Endothelial cell of umbilical vein (primary cell): ENCODE data around the gene CALML5. TPM values are rescaled to one million over a fixed set of nuclear protein-coding genes. Genes with fewer than 3 reads are reported as not detected.

Experiments
- BruUV-seq: library from RNA; stranded (reverse); fragments of 400-500 nt; replicated peaks from 2 replicates; lab custom pipeline; 2021; lab: Mats Ljungman, UMichigan
- CTCF ChIA-PET: fragments of 300-600, 350-600 bp; sonication (Branson Sonifier 250); formaldehyde crosslinking; loops from one replicate; lab custom pipeline; 2021; ENCODE audit warnings: antibody characterized with exemption, inconsistent platforms; lab: Charles Lee
- POLR2A ChIA-PET: fragments of 300-600, 350-600 bp; sonication (Branson Sonifier 250); formaldehyde crosslinking; loops from one replicate; lab custom pipeline; 2021; ENCODE audit warnings: antibody characterized with exemption, inconsistent platforms; lab: Charles Lee
- DNase-seq: peaks from one replicate; pipeline ENCODE4 v3.0.0-alpha.2; 2011; ENCODE audit warnings: low read depth, low spot score
- FAIRE-seq: peaks from 2 replicates; lab custom pipeline; 2011; peaks lifted over from hg19 to GRCh38; lab: Jason Lieb, UNC
- H2AFZ ChIP-seq: 2 replicates; pipeline ENCODE4 v1.6.0; 2012; ENCODE audit warnings: low read depth, low read length, control low read depth, inconsistent platforms
- H3K27ac ChIP-seq: 2 replicates; pipeline ENCODE4 v1.5.1; 2011; ENCODE audit warnings: low read depth, mild to moderate bottlenecking, control low read depth, low read length, moderate library complexity; ENCODE audit not compliant: insufficient read depth
- H3K27me3 ChIP-seq, 2 experiments: 2 replicates each; pipeline versions ENCODE4 v1.6.0 to v1.6.1; 2011; ENCODE audit warnings: low read length in 2 of 2, mixed read lengths in 1 of 2; ENCODE audit not compliant: control insufficient read depth in 2 of 2, insufficient read depth in 2 of 2
- H3K36me3 ChIP-seq, 2 experiments: 2 replicates in 1 of 2; 3 replicates in 1 of 2; pipeline ENCODE4 v1.5.1; 2011; ENCODE audit warnings: low read length in 2 of 2, mild to moderate bottlenecking in 1 of 2, moderate library complexity in 1 of 2; ENCODE audit not compliant: control insufficient read depth in 2 of 2, insufficient read depth in 2 of 2; ENCODE audit errors: extremely low read depth in 1 of 2
- H3K4me1 ChIP-seq: 3 replicates; pipeline ENCODE4 v1.5.1; 2011; ENCODE audit warnings: mild to moderate bottlenecking, low read length; ENCODE audit not compliant: control insufficient read depth, insufficient read depth; ENCODE audit errors: extremely low read depth
- H3K4me2 ChIP-seq: 2 replicates; pipeline ENCODE4 v1.6.1; 2011; ENCODE audit warnings: low read length, control low read depth, mixed read lengths; ENCODE audit not compliant: insufficient read depth
- H3K4me3 ChIP-seq, 3 experiments: fragments of 200-600 bp in 1 of 3; sonication (generic), shearing (Covaris generic) in 1 of 3; replicated peaks in 1 of 3; 2 replicates each; pipeline ENCODE4 v1.5.1; 2011 to 2016; ENCODE audit warnings: control low read depth in 3 of 3, low read length in 3 of 3, mild to moderate bottlenecking in 2 of 3, inconsistent platforms in 1 of 3, low read depth in 1 of 3, moderate library complexity in 1 of 3; ENCODE audit not compliant: insufficient read depth in 1 of 3
- H3K79me2 ChIP-seq: 2 replicates; pipeline ENCODE4 v1.6.0; 2012; ENCODE audit warnings: low read length, inconsistent platforms; ENCODE audit not compliant: control insufficient read depth, insufficient read depth
- H3K9ac ChIP-seq: replicated peaks from 2 replicates; pipeline ENCODE3; 2011; ENCODE audit warnings: low read length, control low read depth; ENCODE audit not compliant: insufficient read depth; ENCODE audit errors: extremely low read depth
- H3K9me1 ChIP-seq: replicated peaks from 3 replicates; pipeline ENCODE4 v1.6.0; 2011; ENCODE audit warnings: mild to moderate bottlenecking, low read length; ENCODE audit not compliant: control insufficient read depth, insufficient read depth; ENCODE audit errors: extremely low read depth
- H3K9me3 ChIP-seq: replicated peaks from 2 replicates; pipeline ENCODE4 v1.5.1; 2012; ENCODE audit warnings: low read length, inconsistent platforms; ENCODE audit not compliant: control insufficient read depth, insufficient read depth
- H4K20me1 ChIP-seq: replicated peaks from 2 replicates; pipeline ENCODE3; 2011; ENCODE audit warnings: mild to moderate bottlenecking, low read length; ENCODE audit not compliant: control insufficient read depth, insufficient read depth; ENCODE audit errors: extremely low read depth
- FOS ChIP-seq: IDR thresholded peaks from 2 replicates; pipeline ENCODE4 v1.6.1; 2011; ENCODE audit warnings: mild to moderate bottlenecking, low read length, moderate library complexity, borderline replicate concordance; ENCODE audit not compliant: insufficient read depth
- GATA2 ChIP-seq: IDR thresholded peaks from 2 replicates; pipeline ENCODE4 v1.7.0; 2011; ENCODE audit warnings: low read depth, mild to moderate bottlenecking, moderate library complexity, mixed read lengths, low read length; ENCODE audit not compliant: insufficient read length, insufficient read depth
- MYC ChIP-seq: IDR thresholded peaks from one replicate; pipeline ENCODE4 v1.6.1; 2011; ENCODE audit warnings: mild to moderate bottlenecking, low read depth, low read length
- POLR2A ChIP-seq: IDR thresholded peaks from 2 replicates; pipeline ENCODE4 v1.6.1; 2012; ENCODE audit warnings: low read depth, mild to moderate bottlenecking, control low read depth, low read length
- dilution Hi-C: fragments of 300-500 bp; cut with MboI; formaldehyde crosslinking; loops from one replicate; pipeline ENCODE4 v1.15.0; 2019; ENCODE audit warnings: low sequenced_read_pairs; ENCODE audit not compliant: extremely low pct_ligation_motif_present
- intact Hi-C: fragments of 100-400 bp; cut with micrococcal nuclease; formaldehyde crosslinking; loops from one replicate; pipeline ENCODE4 v1.10.0; 2022
- polyA plus RNA-seq, 4 experiments: library from polyadenylated mRNA; depleted of rRNA in 3 of 4; stranded (reverse) in 3 of 4; unstranded in 1 of 4; fragments of >200 nt; gene quantifications; 2 replicates each; pipeline versions ENCODE4 v1.2.1 to v1.2.3, GENCODE V29; 2011 to 2012; ENCODE audit warnings: missing spikeins in 1 of 4
- total RNA-seq: library from RNA; stranded (reverse); gene quantifications from 2 replicates; pipeline ENCODE4 v1.2.3, GENCODE V29; 2021

Gene CALML5
- total and polyA plus RNA-seq, 2 donors (not counting 3 experiments of a cell fraction or from before 2014, with no cell fraction given) = not detected

GRCh38 chr10:5490032-5490431, 9.3 kb downstream of the CALML5 start:
- no peaks in the 10 kb centered on the region for H3K79me2 ChIP-seq

GRCh38 chr10:5488272-5489161, 10.9 kb downstream of the CALML5 start:
- no peak for DNase-seq
- no peaks in the 10 kb centered on the region for H3K9me3 ChIP-seq
- no peak overlapping the region for H3K4me3 ChIP-seq
- dilution Hi-C loops (no loop called here), intact Hi-C loops (no loop called here)
- CTCF ChIA-PET = interaction anchor here (2.1 kb wide), 1 partner anchor 135 kb away, joined by 7 read pairs; no protein-coding TSS in a partner anchor
- POLR2A ChIA-PET = no interaction called here
- no peaks in the 10 kb centered on the region for H3K27me3 ChIP-seq
- no peaks in the 10 kb centered on the region for H3K36me3 ChIP-seq
- no peak for FAIRE-seq
- H3K27ac ChIP-seq = no peak overlapping the region
- H3K4me2 ChIP-seq = no peak overlapping the region
- H4K20me1 ChIP-seq = no peaks in the 10 kb centered on the region
- TF ChIP-seq GATA2 (no peak), FOS (no peak), MYC (no peak)
- BruUV-seq = no TSS peak
- H3K9me1 ChIP-seq = no peaks in the 10 kb centered on the region
- no peaks in the 10 kb centered on the region for H3K79me2 ChIP-seq
- H3K4me1 ChIP-seq = no peaks in the 10 kb centered on the region
- H2AFZ ChIP-seq = no peak overlapping the region
- H3K9ac ChIP-seq = no peak overlapping the region

More at GRCh38 chr10:5490032-5490431, 9.3 kb downstream of the CALML5 start:
- dilution Hi-C loops (no loop called here), intact Hi-C loops (no loop called here)
- ChIA-PET POLR2A (no interaction called here), CTCF (interaction anchor here (1.1 kb wide), 1 partner anchor 40 kb away, joined by 3 read pairs; no protein-coding TSS in a partner anchor)
- BruUV-seq = no TSS peak
- Histone ChIP-seq H3K9me3 (no peaks in the 10 kb centered on the region), H3K4me2 (no peak overlapping the region), H3K4me3 (no peak overlapping the region), H3K9me1 (no peaks in the 10 kb centered on the region), H2AFZ (no peak overlapping the region), H3K36me3 (no peaks in the 10 kb centered on the region), H3K4me1 (no peaks in the 10 kb centered on the region), H4K20me1 (no peaks in the 10 kb centered on the region), H3K27ac (no peak overlapping the region), H3K9ac (no peak overlapping the region), H3K27me3 (no peaks in the 10 kb centered on the region)
- TF ChIP-seq POLR2A = no peak
- TF ChIP-seq GATA2 = no peak
- DNase-seq (no peak), FAIRE-seq (no peak)
